NCI-H446 (cell line): ENCODE data around the gene FSTL1.

Experiments
- DNase-seq, 2 experiments: peaks; one replicate each; lab custom pipeline; 2025; lab: John Stamatoyannopoulos, UW

The FSTL1 gene, protein sequence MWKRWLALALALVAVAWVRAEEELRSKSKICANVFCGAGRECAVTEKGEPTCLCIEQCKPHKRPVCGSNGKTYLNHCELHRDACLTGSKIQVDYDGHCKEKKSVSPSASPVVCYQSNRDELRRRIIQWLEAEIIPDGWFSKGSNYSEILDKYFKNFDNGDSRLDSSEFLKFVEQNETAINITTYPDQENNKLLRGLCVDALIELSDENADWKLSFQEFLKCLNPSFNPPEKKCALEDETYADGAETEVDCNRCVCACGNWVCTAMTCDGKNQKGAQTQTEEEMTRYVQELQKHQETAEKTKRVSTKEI

GRCh38 chr3:120450600-120451271, at the start of gene FSTL1:
FSTL1 (minus strand) TSS chr3:120450992; CDS start chr3:120450746, 246 bp downstream.
- DNase-seq = no peak

DNA sequence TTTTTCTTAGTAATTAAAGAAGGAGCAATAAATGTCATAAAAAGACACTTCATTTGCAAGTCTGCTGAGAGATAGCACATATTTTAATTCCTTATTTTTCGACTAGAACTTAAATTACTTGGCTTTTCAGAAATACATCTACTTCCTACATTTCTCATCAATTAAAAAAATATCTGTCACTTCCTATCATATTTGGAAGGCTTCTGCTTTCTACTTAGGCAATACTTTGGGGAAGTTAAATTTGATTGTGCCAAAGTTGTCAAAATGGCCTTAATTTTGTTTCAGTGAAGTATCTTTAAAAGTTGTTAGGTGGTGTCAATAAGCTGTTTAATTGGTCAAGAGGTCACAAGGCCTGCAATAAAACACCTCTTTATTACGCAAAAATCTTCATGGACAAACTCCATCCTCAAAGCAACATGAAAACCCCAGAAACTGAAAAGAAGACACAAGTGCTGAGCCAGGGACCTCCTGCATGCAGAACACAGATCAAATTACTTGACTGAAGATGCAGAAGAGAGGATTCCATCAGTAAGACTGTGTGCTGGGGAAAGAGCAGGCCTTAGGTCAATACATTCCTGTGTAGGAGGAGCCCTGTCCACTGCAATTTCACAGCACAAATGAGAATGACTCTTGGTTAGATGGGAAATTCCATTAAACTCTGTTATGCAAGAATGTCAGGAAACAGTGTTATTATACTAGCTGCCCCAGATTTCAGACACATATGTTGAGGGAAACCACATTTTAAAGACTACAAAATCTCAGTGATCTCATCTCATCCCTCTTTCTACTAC, 48.0 kb upstream of the FSTL1 start:
- no peak for DNase-seq

GRCh38 chr3:120497818-120498217, 47.0 kb upstream of the FSTL1 start:
- DNase-seq = peak in 1 of 2 experiments; percentile 8

DNA sequence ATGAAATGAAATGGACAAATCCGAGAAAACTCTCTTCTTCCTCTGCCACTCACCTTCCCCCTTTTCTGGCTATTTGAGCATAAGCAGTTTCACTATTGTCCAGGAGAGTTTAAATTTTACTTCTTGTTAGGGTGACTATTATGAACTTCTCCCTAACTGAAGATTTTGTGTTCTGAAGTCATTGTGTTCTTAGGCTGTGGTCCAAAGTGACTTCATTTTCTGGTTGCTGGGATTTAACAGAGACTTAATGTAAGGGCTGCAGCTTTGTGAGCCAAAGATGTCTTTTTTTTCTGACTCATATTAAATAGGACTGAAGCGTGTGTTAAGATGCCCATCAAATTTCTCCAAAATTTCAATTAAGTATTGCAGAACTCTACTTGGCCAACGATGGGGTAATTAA, 46.5 kb upstream of the FSTL1 start:
- peak; percentile 32 to 46 for DNase-seq

GRCh38 chr3:120496278-120497002, 45.6 kb upstream of the FSTL1 start:
- DNase-seq = no peak

DNA sequence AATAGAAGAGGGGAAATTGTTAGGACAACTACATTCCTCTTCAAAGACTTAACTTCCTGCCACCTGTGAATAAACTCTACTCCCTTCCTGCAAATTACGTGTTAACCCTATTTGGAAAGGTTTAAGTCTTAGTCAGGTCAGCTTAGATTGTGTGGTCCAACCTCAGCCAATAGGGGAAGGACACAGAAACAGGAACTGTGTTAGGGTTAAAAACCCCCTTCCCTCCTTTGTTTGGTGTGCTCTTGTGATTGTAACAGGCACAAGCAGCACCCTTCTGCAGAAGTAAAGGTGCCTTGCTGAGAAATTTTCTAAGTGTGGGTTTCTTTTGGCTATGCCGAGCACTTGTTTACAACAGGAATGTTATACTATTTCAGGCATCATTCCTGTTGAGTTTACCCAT, 45.0 kb upstream of the FSTL1 start:
- no peak for DNase-seq

DNA sequence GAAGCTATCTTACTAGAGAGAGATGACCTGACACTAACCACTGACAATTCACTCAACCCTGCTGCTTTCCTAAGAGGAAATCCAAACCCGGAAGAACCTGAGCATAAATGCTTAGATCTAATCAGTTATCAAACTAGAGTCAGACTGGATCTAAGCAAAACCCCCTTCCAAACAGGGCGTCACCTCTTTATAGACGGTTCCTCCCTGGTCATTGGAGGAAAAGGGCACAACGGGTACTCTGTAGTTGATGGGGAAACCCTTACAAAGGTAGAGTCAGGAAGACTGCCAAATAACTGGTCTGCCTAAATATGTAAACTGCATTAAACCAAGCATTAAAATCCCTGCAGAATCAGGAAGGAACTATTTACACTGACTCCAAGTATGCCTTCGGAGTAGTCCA, 41.3 kb upstream of the FSTL1 start:
- DNase-seq = no peak

GRCh38 chr3:120489421-120489820, 38.6 kb upstream of the FSTL1 start:
- DNase-seq = no peak

- DNase-seq = no peak
Measured at GRCh38 chr3:120488296-120488695, 37.5 kb upstream of the FSTL1 start.

DNA sequence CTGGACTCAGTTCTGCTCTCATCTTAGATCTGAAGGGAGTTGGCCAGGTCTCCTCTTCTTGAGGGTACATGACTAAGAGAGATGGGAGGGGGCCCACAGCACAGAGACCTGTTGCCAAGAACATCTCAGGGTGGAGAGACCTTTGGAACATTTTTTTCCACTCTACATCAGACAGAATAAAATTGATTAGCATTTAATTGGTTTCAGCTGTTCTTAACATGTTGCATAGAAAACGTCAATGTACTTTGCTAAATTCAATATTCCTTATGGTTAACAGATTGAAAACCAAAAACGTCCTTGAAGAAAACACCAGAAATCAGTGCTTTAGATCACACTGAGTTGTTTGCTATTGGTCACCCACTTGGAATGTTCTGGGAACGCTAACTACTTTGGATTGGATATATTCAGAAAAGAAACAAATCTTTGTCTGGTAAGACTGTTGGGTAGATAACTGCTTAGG, 36.4 kb upstream of the FSTL1 start:
- DNase-seq = no peak

GRCh38 chr3:120481081-120481480, 30.3 kb upstream of the FSTL1 start:
- no peak for DNase-seq

DNA sequence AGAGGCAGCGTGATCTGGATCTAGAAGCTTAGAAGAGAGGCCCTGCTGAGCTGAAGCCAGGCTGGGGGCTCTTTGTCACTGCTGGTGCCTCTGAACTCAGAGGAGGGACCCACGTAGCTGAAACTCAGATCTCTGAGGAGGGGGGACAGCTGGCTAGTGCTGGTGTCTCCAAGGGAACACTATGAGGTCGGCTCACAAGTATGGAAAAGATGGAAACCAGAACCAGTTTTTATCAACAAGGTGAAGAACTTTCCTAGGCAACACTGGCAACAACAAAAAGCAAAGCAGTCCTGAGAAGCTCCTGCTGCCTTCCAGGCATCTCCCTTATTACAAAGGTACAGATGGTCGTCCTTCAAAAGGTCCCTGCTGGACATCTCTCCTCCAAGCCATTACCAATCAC, 27.0 kb upstream of the FSTL1 start:
- no peak for DNase-seq

GRCh38 chr3:120475722-120476377, 25.1 kb upstream of the FSTL1 start:
- no peak for DNase-seq

- DNase-seq = no peak
Measured at GRCh38 chr3:120473896-120474675, 23.3 kb upstream of the FSTL1 start.

DNA sequence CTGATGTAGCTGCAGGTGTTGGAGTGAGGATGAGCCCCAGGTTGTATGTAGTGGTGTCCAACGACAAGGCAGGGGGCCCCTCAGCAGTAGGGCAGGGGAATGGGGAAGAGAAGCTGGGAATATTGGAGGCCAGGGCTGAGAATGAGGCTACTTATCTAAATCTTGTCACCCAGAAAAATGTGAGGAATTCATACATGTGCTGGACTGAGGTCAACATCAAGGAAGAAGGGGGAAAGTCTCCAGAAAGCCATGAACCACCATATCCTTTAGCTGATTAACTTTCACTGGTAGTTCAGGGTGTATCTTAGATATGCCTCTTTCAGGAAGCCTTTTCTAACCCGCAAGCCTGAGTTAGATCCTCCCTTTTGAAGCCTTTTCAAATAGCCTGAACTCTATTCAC, 22.6 kb upstream of the FSTL1 start:
- no peak for DNase-seq

GRCh38 chr3:120472121-120472844, 21.5 kb upstream of the FSTL1 start:
- no peak for DNase-seq

GRCh38 chr3:120471643-120472042, 20.9 kb upstream of the FSTL1 start:
- DNase-seq = peak in 1 of 2 experiments; percentile 14

DNA sequence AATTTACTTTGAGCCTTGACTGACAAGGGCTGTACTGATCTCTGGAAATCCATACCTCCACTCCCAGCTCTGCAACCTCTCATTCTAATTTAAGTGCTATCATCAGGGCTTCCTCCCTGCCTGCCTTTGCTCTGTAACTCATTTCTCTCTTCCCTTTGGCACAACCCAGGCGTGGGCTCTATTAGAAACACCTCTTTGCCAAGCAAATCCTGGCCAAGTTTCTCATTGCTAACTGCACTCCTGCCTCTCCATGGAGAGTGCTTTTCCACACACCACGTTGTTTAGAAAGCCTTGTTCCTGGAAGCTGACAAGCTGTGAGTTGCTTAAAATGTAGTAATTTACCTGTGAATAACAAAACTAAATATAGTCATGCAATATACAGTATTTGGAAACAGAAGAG, 20.1 kb upstream of the FSTL1 start:
- peak; percentile 36 to 75 for DNase-seq

DNA sequence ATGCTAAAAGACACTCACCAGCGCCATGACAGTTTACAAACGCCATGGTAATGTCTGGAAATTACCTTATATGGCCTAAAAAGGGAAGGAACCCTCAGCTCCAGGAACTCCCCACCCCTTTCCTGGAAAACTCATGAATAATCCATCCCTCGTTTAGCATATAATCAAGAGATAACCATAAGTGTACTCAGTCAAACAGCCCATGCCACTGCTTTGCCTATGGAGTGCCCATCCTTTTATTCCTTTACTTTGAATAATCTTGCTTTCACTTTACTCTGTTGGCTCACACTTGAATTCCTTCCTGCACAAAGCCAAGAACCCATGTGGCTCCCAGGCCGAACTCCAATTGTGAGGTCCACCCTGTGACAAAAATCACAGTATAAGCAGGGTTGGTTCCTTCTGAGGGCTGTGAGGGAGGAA, 19.1 kb upstream of the FSTL1 start:
- no peak for DNase-seq

DNA sequence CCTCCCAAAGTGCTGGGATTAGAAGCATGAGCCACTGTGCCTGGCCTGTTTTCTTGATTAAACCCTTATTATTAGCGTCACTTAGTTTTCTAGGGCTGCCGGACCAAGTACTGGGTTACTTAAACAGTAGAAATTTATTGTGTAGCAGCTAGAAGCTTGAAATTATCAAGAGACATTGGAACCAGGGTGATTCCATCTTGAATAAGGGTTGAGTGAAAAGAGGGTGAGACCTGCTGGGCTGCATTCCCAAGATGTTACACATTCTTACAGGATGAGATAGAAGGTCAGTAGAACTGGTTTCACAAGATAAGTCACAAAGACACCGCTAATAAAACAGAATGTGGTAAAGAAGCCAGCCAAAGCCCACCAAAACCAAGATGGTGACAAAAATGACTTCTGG, 18.6 kb upstream of the FSTL1 start:
- no peak for DNase-seq
